PC-9 (cell line): ENCODE results near the gene DNASE1L1.

Experiments
- CTCF ChIP-seq: fragments of 200-600 bp; sonication (generic); conservative IDR thresholded peaks from 2 replicates; pipeline ENCODE4 v1.6.1; 2017; ENCODE audit warnings: mixed run types, antibody characterized with exemption, mild to moderate bottlenecking, moderate library complexity
- EZH2 ChIP-seq: fragments of 200-600 bp; sonication (generic); IDR thresholded peaks from 2 replicates; pipeline ENCODE4 v1.8.0; 2017; ENCODE audit warnings: antibody characterized with exemption, low read depth

DNA sequence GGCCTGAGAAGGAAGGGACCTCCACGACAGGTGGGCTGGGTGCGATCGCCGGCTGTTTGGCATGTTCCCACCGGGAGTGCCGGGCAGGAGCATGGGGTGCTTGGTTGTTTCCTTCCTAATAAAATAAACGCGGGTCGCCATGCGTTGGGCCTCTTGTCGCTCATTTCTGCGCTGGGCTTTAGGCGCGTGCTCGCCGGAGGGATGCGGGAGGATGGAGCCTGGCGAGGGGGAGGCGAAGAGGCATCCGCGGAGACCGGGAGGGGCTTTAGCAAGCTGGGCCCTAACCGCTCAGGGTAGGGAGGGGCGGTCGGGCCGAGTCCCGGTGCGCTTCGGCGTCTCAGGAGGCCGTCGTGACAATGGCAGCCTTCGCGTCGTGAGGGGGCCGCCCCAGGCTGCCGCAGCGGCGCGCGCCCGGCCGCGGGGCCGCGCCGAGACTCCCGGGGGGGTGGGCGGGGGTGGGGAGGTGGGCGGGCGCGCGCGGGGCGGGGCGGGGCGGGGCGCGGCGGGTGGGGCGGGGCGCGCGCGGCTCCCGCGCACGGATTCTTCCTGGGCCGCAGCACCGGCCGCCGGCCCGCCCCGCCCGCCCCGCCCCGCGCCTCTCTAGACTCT lies 27.4 kb upstream of the DNASE1L1 start:
- TF ChIP-seq CTCF: no peak
- TF ChIP-seq EZH2: no peak
